CD14-positive monocyte (primary cell): ENCODE data around the gene NXPH1. TPM values are rescaled to one million over a fixed set of nuclear protein-coding genes. Genes with fewer than 3 reads are reported as not detected.

Source experiments
- DNase-seq, 3 donors: peaks; one replicate each; pipeline ENCODE4 v3.0.0-alpha.2; 2011 to 2022
- H2AFZ ChIP-seq: 2 replicates; pipeline ENCODE4 v1.6.0; 2012; ENCODE audit warnings: mild to moderate bottlenecking, low read depth, low read length, inconsistent platforms; ENCODE audit not compliant: insufficient read depth, poor library complexity, severe bottlenecking
- H3K27ac ChIP-seq, 2 donors: 1 replicate in 1 of 2; 2 replicates in 1 of 2; pipeline ENCODE4 v1.5.1; 2012 to 2013; ENCODE audit warnings: low read length in 2 of 2, control low read depth in 1 of 2, inconsistent platforms in 1 of 2, low read depth in 1 of 2, mild to moderate bottlenecking in 1 of 2
- H3K27me3 ChIP-seq, 2 donors: one replicate each; pipeline versions ENCODE4 v1.6.0 to v1.6.1; 2011 to 2013; ENCODE audit warnings: low read length in 2 of 2; ENCODE audit not compliant: control insufficient read depth in 2 of 2, insufficient read depth in 2 of 2
- H3K36me3 ChIP-seq, 2 donors: replicated peaks in 1 of 2; 1 replicate in 1 of 2; 2 replicates in 1 of 2; pipeline versions ENCODE4 v1.5.1 to v1.6.1; 2012 to 2013; ENCODE audit warnings: low read length in 2 of 2, control low read depth in 1 of 2, inconsistent platforms in 1 of 2, mild to moderate bottlenecking in 1 of 2; ENCODE audit not compliant: insufficient read depth in 2 of 2, control insufficient read depth in 1 of 2
- H3K4me1 ChIP-seq, 2 donors: 1 replicate in 1 of 2; 2 replicates in 1 of 2; pipeline versions ENCODE4 v1.5.1 to v1.6.1; 2012 to 2013; ENCODE audit warnings: low read length in 2 of 2, control low read depth in 1 of 2, inconsistent platforms in 1 of 2, mild to moderate bottlenecking in 1 of 2, moderate library complexity in 1 of 2; ENCODE audit not compliant: insufficient read depth in 2 of 2, control insufficient read depth in 1 of 2
- H3K4me2 ChIP-seq: replicated peaks from 2 replicates; pipeline ENCODE3; 2012; ENCODE audit warnings: low read length, moderate library complexity, mild to moderate bottlenecking; ENCODE audit not compliant: poor library complexity, severe bottlenecking; ENCODE audit errors: extremely low read depth
- H3K4me3 ChIP-seq, 3 experiments: fragments of 200-600 bp in 1 of 3; sonication (generic) in 1 of 3; replicated peaks in 1 of 3; 1 replicate in 2 of 3; 2 replicates in 1 of 3; pipeline ENCODE4 v1.5.1; 2011 to 2013; ENCODE audit warnings: low read length in 3 of 3, mild to moderate bottlenecking in 3 of 3, control low read depth in 2 of 3, low read depth in 2 of 3, inconsistent platforms in 1 of 3, moderate library complexity in 1 of 3
- H3K79me2 ChIP-seq: 2 replicates; pipeline ENCODE4 v1.6.0; 2012; ENCODE audit warnings: mild to moderate bottlenecking, control low read depth, inconsistent platforms, low read length, moderate library complexity; ENCODE audit not compliant: insufficient read depth
- H3K9ac ChIP-seq: 2 replicates; pipeline ENCODE4 v1.6.0; 2017; ENCODE audit warnings: low read length, mild to moderate bottlenecking; ENCODE audit not compliant: insufficient read depth, poor library complexity, severe bottlenecking
- H3K9me3 ChIP-seq, 2 donors: replicated peaks in 1 of 2; 1 replicate in 1 of 2; 2 replicates in 1 of 2; pipeline versions ENCODE4 v1.5.1 to v1.6.1; 2012 to 2013; ENCODE audit warnings: low read length in 2 of 2, control low read depth in 1 of 2; ENCODE audit not compliant: control insufficient read depth in 1 of 2, insufficient read depth in 1 of 2
- H4K20me1 ChIP-seq: 2 replicates; pipeline ENCODE4 v1.6.0; 2012; ENCODE audit warnings: mild to moderate bottlenecking, low read length, control low read depth, moderate library complexity; ENCODE audit not compliant: insufficient read depth
- H3K27ac Mint-ChIP-seq, 7 donors: one replicate each; pipeline ENCODE4 v1.8.0; 2020; ENCODE audit warnings: mild to moderate bottlenecking in 7 of 7, mixed read lengths in 7 of 7, moderate library complexity in 6 of 7, inconsistent platforms in 2 of 7
- H3K27me3 Mint-ChIP-seq, 3 donors: one replicate each; pipeline ENCODE4 v1.8.0; 2021 to 2022; ENCODE audit warnings: low read depth in 3 of 3, mild to moderate bottlenecking in 3 of 3, mixed read lengths in 3 of 3, moderate library complexity in 3 of 3, inconsistent platforms in 1 of 3
- H3K36me3 Mint-ChIP-seq, 2 donors: one replicate each; pipeline ENCODE4 v1.8.0; 2020; ENCODE audit warnings: mixed read lengths in 2 of 2, inconsistent platforms in 1 of 2, mild to moderate bottlenecking in 1 of 2
- H3K4me1 Mint-ChIP-seq: one replicate; pipeline ENCODE4 v1.8.0; 2020; ENCODE audit warnings: mild to moderate bottlenecking, mixed read lengths
- H3K4me3 Mint-ChIP-seq, 2 donors: one replicate each; pipeline ENCODE4 v1.8.0; 2020; ENCODE audit warnings: mild to moderate bottlenecking in 2 of 2, mixed read lengths in 2 of 2, moderate library complexity in 1 of 2
- H3K9me3 Mint-ChIP-seq, 7 donors: one replicate each; pipeline ENCODE4 v1.8.0; 2020 to 2022; ENCODE audit warnings: mixed read lengths in 7 of 7, mild to moderate bottlenecking in 6 of 7, moderate library complexity in 6 of 7, inconsistent platforms in 2 of 7
- CTCF ChIP-seq: fragments of 200-600 bp; IDR thresholded peaks from one replicate; pipeline ENCODE4 v1.8.0; 2022; ENCODE audit warnings: antibody characterized with exemption, mild to moderate bottlenecking
- WGBS: methylation state at CpG from one replicate; pipeline ENCODE4 v1.1.5; 2013; ENCODE audit warnings: missing lambda C conversion rate; ENCODE audit not compliant: insufficient coverage; 5-methylcytosine and 5-hydroxymethylcytosine counted together
- intact Hi-C, 2 donors: fragments of 100-400 bp; cut with micrococcal nuclease; formaldehyde crosslinking; loops; one replicate each; pipeline versions ENCODE4 v1.15.0 to v1.15.1; 2023
- polyA plus RNA-seq, 3 donors: library from polyadenylated mRNA; depleted of rRNA in 1 of 3; unstranded in 2 of 3; stranded (reverse) in 1 of 3; fragments of 300-500 nt in 2 of 3; fragments of >200 nt in 1 of 3; fragmentation: Illumina TruSeq in 2 of 3; gene quantifications; 1 replicate in 2 of 3; 2 replicates in 1 of 3; pipeline ENCODE4 v1.2.3, GENCODE V29; 2012 to 2021

NXPH1 gene
- polyA plus RNA-seq, 3 donors, result not detected

- H3K79me2 ChIP-seq, result no peaks in the 10 kb centered on the region
- H3K9me3 Mint-ChIP-seq, result peaks cover 0 to 4% (median 2%) of the 10 kb centered on the region in 7 donors
- no peaks in the 10 kb centered on the region for H3K4me1 Mint-ChIP-seq
- H3K4me2 ChIP-seq, result no peak overlapping the region
- no peak overlapping the region for H3K4me3 Mint-ChIP-seq
- no peaks in the 10 kb centered on the region for H3K36me3 ChIP-seq
- no CpG with 5 or more reads among the region's 1 CpG for WGBS
- no peak for TF ChIP-seq CTCF
- no peak overlapping the region for H3K4me3 ChIP-seq
- no peak for DNase-seq
- no peaks in the 10 kb centered on the region for H3K27me3 ChIP-seq
- intact Hi-C loops, result no loop called here
- H2AFZ ChIP-seq, result no peak overlapping the region
- no peaks in the 10 kb centered on the region for H4K20me1 ChIP-seq
- H3K9ac ChIP-seq, result no peak overlapping the region
- H3K27ac Mint-ChIP-seq, result no peak overlapping the region
- no peak overlapping the region for H3K27ac ChIP-seq
- no peaks in the 10 kb centered on the region for H3K36me3 Mint-ChIP-seq
- no peaks in the 10 kb centered on the region for H3K27me3 Mint-ChIP-seq
- H3K9me3 ChIP-seq, result peaks cover 5 to 8% of the 10 kb centered on the region in 2 donors
- no peaks in the 10 kb centered on the region for H3K4me1 ChIP-seq
Measured at GRCh38 chr7:8618441-8619070, 185.1 kb downstream of the NXPH1 start.

GRCh38 chr7:8620169-8620568 is 186.8 kb downstream of the NXPH1 start:
- Mint-ChIP-seq H3K9me3 (peaks cover 0 to 4% (median 0%) of the 10 kb centered on the region in 7 donors), H3K4me1 (no peaks in the 10 kb centered on the region), H3K27me3 (peaks cover 0 to 3% (median 0%) of the 10 kb centered on the region in 3 donors), H3K27ac (no peak overlapping the region), H3K36me3 (no peaks in the 10 kb centered on the region), H3K4me3 (no peak overlapping the region)
- DNase-seq, result no peak
- H3K9me3 ChIP-seq, result peaks cover 5 to 8% of the 10 kb centered on the region in 2 donors
- no peak overlapping the region for H3K4me2 ChIP-seq
- TF ChIP-seq CTCF, result no peak
- WGBS, result no CpG with 5 or more reads among the region's 1 CpG
- H3K27ac ChIP-seq, result no peak overlapping the region
- intact Hi-C loops, result no loop called here
- H2AFZ ChIP-seq, result no peak overlapping the region
- H3K27me3 ChIP-seq, result no peaks in the 10 kb centered on the region
- no peak overlapping the region for H3K9ac ChIP-seq
- H3K36me3 ChIP-seq, result no peaks in the 10 kb centered on the region
- no peaks in the 10 kb centered on the region for H4K20me1 ChIP-seq
- no peaks in the 10 kb centered on the region for H3K79me2 ChIP-seq
- no peak overlapping the region for H3K4me3 ChIP-seq
- H3K4me1 ChIP-seq, result no peaks in the 10 kb centered on the region
